PFSK-1 (cell line): ENCODE measurements around the gene ZBTB16.

Experiments used
- FOXP2 ChIP-seq: optimal IDR thresholded peaks from 2 replicates; pipeline ENCODE3; 2011; ENCODE audit warnings: borderline replicate concordance, control low read depth, inconsistent platforms; ENCODE audit not compliant: insufficient read depth; ENCODE audit errors: extremely low read length, extremely low read depth
- POLR2AphosphoS5 ChIP-seq: IDR thresholded peaks from 2 replicates; pipeline ENCODE4 v1.6.1; 2012; ENCODE audit warnings: low read depth, mild to moderate bottlenecking, control low read depth, low read length, moderate library complexity
- REST ChIP-seq, 2 experiments: IDR thresholded peaks; 2 replicates each; pipeline versions ENCODE4 v1.6.1 to v1.8.0; 2011 to 2012; ENCODE audit warnings: low read depth in 2 of 2, low read length in 2 of 2, control low read depth in 1 of 2, inconsistent platforms in 1 of 2, mild to moderate bottlenecking in 1 of 2, moderate library complexity in 1 of 2; ENCODE audit not compliant: insufficient read depth in 1 of 2
- SIN3A ChIP-seq: IDR thresholded peaks from 2 replicates; pipeline ENCODE4 v1.6.1; 2012; ENCODE audit warnings: mild to moderate bottlenecking, low read length, moderate library complexity, borderline replicate concordance; ENCODE audit not compliant: insufficient read depth
- TAF1 ChIP-seq: IDR thresholded peaks from 2 replicates; pipeline ENCODE4 v1.6.1; 2012; ENCODE audit warnings: low read length, control low read depth, borderline replicate concordance; ENCODE audit not compliant: insufficient read depth

The ZBTB16 gene

DNA sequence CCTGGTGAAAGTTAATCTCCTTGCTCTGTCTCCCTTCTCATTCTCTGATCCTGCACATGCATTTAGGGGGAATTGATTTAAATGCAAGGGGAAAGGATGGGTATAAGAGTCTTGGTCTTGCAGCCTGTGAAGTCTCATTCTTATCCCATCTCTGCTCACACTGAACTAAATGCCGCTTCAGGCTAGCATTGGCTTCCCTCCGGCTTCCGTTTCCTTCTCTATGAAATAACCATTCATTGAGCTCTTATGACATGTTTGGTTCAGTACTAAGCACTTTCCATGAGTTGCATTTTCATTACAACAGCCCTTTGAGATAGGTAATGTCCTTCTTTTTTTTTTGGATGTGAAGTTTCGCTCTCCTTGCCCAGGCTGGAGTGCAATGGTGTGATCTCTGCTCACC is 5.6 kb downstream of the ZBTB16 start:
- no peak for TF ChIP-seq TAF1
- no peak for TF ChIP-seq FOXP2
- no peak for TF ChIP-seq REST (IDR thresholded peaks at IDR 0.05; ENCODE audit: insufficient read depth in 1 of 2, low read depth in 2 of 2, low read length in 2 of 2)
- no peak for TF ChIP-seq POLR2AphosphoS5
- no peak for TF ChIP-seq SIN3A

DNA sequence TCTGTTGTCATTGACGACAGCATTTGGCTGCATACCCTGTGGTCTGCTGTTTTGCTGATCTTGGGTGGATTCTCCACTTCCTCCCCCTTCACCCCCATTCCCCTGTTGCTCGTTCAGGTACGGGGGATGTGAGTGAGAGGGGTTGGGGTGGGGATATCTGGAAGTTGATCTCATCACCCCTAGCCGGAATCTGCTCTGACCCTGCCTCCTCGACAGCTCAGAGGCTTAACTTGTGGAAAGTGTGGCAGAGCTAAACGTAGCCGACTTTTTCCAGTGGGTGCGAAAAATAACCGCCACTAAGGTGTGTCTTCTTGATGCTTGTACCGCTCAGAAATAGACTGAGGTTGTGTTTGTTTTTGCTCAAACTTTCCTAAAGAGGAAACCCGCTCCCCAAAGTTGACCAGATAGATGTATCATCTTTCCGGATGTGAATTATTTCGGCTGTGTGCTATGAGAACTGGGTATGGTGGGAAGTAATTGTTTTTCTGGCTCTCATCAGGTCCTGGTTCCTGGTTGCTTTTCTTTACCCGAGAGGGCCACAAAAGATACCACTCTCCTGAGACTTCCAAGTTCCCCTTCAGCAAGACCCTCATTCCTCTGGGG is 6.6 kb downstream of the ZBTB16 start:
- TF ChIP-seq SIN3A: no peak
- no peak for TF ChIP-seq TAF1
- no peak for TF ChIP-seq POLR2AphosphoS5
- TF ChIP-seq FOXP2: no peak
- no peak for TF ChIP-seq REST (IDR thresholded peaks at IDR 0.05; ENCODE audit: insufficient read depth in 1 of 2, low read depth in 2 of 2, low read length in 2 of 2)

DNA sequence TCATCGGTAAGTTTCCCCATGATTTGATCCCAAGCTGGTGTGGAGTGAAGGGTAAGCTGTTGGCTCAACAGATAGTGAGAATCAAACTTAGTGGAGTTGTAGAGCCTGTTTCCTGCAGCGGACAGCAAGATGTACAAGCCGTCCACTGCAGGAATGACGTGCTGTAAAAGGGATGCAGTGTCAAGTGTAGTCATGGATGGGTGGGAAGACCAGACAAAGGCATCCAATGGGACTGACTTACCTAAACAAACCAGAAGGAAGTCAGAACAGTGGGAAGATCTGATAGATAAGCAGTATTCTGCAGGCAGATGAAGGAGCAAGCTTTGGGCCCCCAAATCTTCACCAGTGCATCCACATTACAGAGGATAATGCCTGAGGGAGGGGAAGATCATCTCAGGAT is 8.8 kb downstream of the ZBTB16 start:
- TF ChIP-seq REST (IDR thresholded peaks at IDR 0.05; ENCODE audit: insufficient read depth in 1 of 2, low read depth in 2 of 2, low read length in 2 of 2) (no peak), TAF1 (no peak), FOXP2 (no peak), POLR2AphosphoS5 (no peak), SIN3A (no peak)

GRCh38 chr11:114070464-114071139 is 11.1 kb downstream of the ZBTB16 start:
- no peak for TF ChIP-seq REST (IDR thresholded peaks at IDR 0.05; ENCODE audit: insufficient read depth in 1 of 2, low read depth in 2 of 2, low read length in 2 of 2)
- TF ChIP-seq SIN3A: no peak
- no peak for TF ChIP-seq POLR2AphosphoS5
- no peak for TF ChIP-seq TAF1
- TF ChIP-seq FOXP2: no peak
